Measurements from ENCODE around the gene PRR5L.

- TF ChIP-seq GATA2 (IDR thresholded peaks at IDR 0.05; ENCODE audit: low read depth, low read length): no peak
- TF ChIP-seq GATA3 (IDR thresholded peaks at IDR 0.05; ENCODE audit: low read depth, low read length): no peak
These were observed 75.1 kb downstream of the PRR5L start for GRCh38 chr11:36371181-36371580.
